Neural crest cell (in vitro differentiated cells): ENCODE data around the gene OTOR. TPM values are rescaled to one million over a fixed set of nuclear protein-coding genes. Genes with fewer than 3 reads are reported as not detected.

Experiments
- DNase-seq: peaks from one replicate; pipeline ENCODE4 v3.0.0; 2021; ENCODE audit warnings: low read depth, mixed read lengths, low spot score
- H3K27ac Mint-ChIP-seq: one replicate; pipeline ENCODE4 v1.8.0; 2021; ENCODE audit warnings: mild to moderate bottlenecking, mixed read lengths; ENCODE audit not compliant: unreplicated experiment
- H3K27me3 Mint-ChIP-seq: 2 replicates; pipeline ENCODE4 v1.8.0; 2021; ENCODE audit warnings: low read depth, mild to moderate bottlenecking, mixed read lengths
- H3K36me3 Mint-ChIP-seq: 2 replicates; pipeline ENCODE4 v1.8.0; 2021; ENCODE audit warnings: low read depth, mild to moderate bottlenecking, mixed read lengths
- H3K4me1 Mint-ChIP-seq: 2 replicates; pipeline ENCODE4 v1.8.0; 2021; ENCODE audit warnings: mixed read lengths
- H3K4me3 Mint-ChIP-seq: one replicate; pipeline ENCODE4 v1.8.0; 2021; ENCODE audit warnings: mild to moderate bottlenecking, mixed read lengths
- H3K9me3 Mint-ChIP-seq: 2 replicates; pipeline ENCODE4 v1.8.0; 2021; ENCODE audit warnings: mixed read lengths
- CTCF ChIP-seq: fragments of 200-600 bp; sonication (generic); conservative IDR thresholded peaks from 2 replicates; pipeline ENCODE4 v1.5.0; 2021; ENCODE audit warnings: antibody characterized with exemption, mild to moderate bottlenecking
- total RNA-seq: library from RNA; stranded (reverse); gene quantifications from 2 replicates; pipeline ENCODE4 v1.2.1, GENCODE V29; 2021

Gene OTOR
- total RNA-seq, 1 donor from 2014 or later: not detected

- Mint-ChIP-seq H3K9me3 (peaks cover 4% of the 10 kb centered on the region), H3K27ac (no peak overlapping the region), H3K4me3 (no peak overlapping the region), H3K27me3 (peaks cover 13% of the 10 kb centered on the region), H3K4me1 (no peaks in the 10 kb centered on the region), H3K36me3 (peaks cover 3% of the 10 kb centered on the region)
- TF ChIP-seq CTCF: no peak
- no peak for DNase-seq
Measured at GRCh38 chr20:16775961-16776360, 27.8 kb downstream of the OTOR start.

- Mint-ChIP-seq H3K36me3 (peaks cover 3% of the 10 kb centered on the region), H3K27me3 (peaks cover 13% of the 10 kb centered on the region), H3K27ac (no peak overlapping the region), H3K9me3 (peaks cover 9% of the 10 kb centered on the region), H3K4me3 (no peak overlapping the region), H3K4me1 (no peaks in the 10 kb centered on the region)
- no peak for DNase-seq
- TF ChIP-seq CTCF: no peak
Measured at GRCh38 chr20:16777126-16777525, 29.0 kb downstream of the OTOR start.

GRCh38 chr20:16778159-16778558, 30.0 kb downstream of the OTOR start:
- no peaks in the 10 kb centered on the region for H3K4me1 Mint-ChIP-seq
- DNase-seq: no peak
- peaks cover 3% of the 10 kb centered on the region for H3K36me3 Mint-ChIP-seq
- TF ChIP-seq CTCF: no peak
- H3K9me3 Mint-ChIP-seq: peaks cover 17% of the 10 kb centered on the region
- no peak overlapping the region for H3K4me3 Mint-ChIP-seq
- peaks cover 18% of the 10 kb centered on the region for H3K27me3 Mint-ChIP-seq
- no peak overlapping the region for H3K27ac Mint-ChIP-seq

GRCh38 chr20:16781496-16781895, 33.3 kb downstream of the OTOR start:
- Mint-ChIP-seq H3K27ac (no peak overlapping the region), H3K36me3 (peaks cover 3% of the 10 kb centered on the region), H3K27me3 (peaks cover 15% of the 10 kb centered on the region), H3K4me3 (no peak overlapping the region), H3K4me1 (no peaks in the 10 kb centered on the region), H3K9me3 (peaks cover 14% of the 10 kb centered on the region)
- TF ChIP-seq CTCF: no peak
- DNase-seq: no peak

- Mint-ChIP-seq H3K27me3 (peaks cover 21% of the 10 kb centered on the region), H3K36me3 (peaks cover 6% of the 10 kb centered on the region), H3K4me1 (no peaks in the 10 kb centered on the region), H3K9me3 (peaks cover 19% of the 10 kb centered on the region), H3K4me3 (no peak overlapping the region), H3K27ac (no peak overlapping the region)
- DNase-seq: no peak
- TF ChIP-seq CTCF: no peak
Measured at GRCh38 chr20:16785226-16785625, 37.1 kb downstream of the OTOR start.

Other genes starting within 250 kb of the OTOR start
- gene KIF16B, start 174.9 kb upstream of the OTOR start, total RNA-seq: 8.8 and 9.4 TPM in 2 replicates
- 94.7 and 95.9 TPM in 2 replicates for gene SNRPB2, start 18.3 kb upstream of the OTOR start, total RNA-seq